Measurements from ENCODE around the gene ERC2.
A peak's percentile ranks its signal among the peaks of the same experiment; 100 is the strongest.

Gene ERC2

DNA sequence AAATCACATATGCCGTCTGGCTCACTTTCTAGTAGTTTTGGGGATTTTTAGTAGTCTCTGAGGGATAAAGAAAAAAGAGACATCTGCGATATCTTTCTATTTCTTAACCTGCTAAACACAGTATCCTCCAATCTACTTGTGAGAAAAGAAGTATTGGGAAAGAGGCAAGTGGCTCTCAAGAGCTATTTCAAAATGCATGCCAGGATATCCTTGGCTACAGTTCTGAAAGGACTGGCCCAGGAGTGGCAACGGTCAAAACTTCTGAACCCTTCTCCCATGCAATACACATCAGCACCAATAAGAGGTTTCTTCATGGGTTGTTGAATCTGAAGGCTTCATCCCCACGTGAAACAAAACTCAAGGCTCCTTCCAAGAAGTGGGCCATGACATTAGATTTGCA, 777.1 kb downstream of the ERC2 start:
- DNase-seq: no peak

DNA sequence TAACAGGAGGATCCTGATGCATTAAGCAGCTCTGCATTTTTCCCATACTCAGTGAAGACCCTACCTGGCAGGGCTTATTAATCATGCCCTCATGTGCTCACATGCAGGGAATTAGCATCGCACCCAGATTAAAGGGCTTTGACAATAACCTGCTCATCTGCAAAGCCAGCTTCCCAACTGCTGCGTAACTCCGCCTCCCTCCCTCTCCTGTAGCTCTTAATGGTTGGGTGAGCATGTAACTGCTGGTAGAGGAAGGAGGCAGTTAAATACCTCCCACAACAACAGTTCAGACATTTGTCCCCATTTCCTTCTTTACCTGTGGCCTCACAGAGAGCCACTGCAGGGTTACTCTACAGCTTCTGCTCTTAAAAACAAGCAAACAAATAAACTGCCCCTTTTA, 777.5 kb downstream of the ERC2 start:
- no peak for DNase-seq

DNA sequence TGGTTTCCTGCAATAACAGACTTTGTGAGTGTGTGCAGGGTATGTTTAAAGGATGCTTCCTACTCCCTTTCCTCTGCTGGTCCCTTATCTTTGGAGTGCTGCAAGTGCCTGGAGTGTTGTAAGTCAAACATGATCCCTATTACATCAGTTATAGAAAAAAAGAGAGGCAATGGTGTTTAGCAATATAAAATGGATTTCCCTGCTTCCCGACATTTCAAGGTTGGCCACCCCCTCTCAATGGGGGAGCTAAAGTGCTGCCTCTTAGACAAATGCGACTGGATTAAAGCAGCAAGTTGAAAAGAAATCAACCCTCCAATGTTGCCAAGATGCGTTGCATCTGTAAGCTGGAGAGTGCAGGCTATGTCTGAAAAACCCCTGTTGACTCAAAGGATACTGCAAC, 778.1 kb downstream of the ERC2 start:
- DNase-seq: no peak

DNA sequence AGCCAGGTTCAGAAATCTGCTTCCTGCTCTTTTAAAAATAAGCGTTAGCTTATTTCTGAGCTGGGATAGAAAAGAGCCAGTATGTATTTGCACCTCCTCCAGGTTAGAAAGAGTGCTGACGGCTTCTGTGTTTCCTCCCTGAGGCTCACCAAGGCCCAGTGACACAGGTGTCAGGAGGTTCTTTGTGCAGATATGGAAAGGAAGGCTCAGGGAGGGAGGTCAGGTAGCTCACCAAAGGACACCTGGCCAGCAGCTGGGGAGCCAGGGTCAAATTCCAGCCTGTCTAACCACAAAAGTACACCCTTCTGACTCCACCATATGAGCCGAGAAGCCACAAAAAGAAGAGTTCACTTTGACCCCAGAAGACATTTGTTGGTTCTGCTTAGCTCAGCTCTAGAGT, 780.1 kb downstream of the ERC2 start:
- DNase-seq: no peak

DNA sequence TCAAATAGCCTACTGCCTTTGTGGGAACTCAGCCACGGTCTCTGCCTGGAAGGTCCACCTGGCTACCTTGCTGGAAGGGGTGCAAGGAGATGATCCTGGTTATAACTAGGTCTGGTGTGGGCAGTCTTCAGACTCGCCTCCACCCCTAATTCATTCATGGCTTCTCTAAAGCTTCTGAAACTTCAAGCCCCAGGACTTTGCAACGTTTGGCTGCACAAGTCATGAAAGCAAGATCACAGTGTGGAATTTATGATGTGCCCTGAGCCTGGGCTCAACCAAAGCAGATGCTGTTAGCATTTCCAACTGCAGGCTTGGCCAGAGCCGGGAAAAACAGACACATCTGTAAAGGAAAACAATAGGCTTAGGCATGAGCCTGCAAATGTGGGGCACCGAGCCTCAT, 780.7 kb downstream of the ERC2 start:
- DNase-seq: no peak

DNA sequence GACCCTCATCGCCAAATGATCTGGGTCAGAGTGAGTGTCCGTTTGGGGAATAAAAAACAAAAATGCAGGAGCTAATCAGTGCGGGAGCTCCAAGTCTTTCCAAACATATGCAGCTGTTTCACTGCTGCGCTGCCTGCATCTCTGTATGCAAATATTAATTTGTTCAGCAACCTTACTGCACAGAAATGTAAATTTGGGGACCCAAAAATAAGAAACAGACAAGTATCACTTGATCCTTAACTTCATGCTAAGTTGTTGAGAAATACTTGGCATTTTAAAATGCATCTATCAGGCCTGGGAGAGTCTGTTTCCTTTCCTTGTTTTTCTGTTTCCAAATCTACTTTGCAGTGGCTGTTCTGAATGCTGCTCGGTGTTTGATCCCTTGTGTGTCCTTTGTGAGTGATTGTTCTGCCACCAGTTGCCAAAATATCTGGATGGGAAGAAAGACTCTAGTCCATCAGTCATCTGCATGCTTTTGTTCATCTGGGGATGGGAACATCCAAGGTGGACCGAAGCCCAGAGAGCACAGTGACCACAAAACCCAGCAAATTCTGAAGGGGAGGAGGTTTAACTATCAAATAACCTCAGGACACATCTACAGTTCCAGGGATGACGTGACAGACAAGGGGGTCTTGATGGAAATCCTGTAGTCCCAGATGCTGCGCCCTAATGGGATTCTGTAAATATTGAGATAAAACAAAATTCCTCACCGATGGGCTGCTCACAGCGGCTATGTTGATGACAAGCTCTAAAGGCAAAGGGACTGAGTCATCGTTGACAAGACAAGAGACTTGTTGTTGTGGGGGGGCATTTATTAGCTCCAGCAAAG, 781.6 kb downstream of the ERC2 start:
- DNase-seq: no peak

DNA sequence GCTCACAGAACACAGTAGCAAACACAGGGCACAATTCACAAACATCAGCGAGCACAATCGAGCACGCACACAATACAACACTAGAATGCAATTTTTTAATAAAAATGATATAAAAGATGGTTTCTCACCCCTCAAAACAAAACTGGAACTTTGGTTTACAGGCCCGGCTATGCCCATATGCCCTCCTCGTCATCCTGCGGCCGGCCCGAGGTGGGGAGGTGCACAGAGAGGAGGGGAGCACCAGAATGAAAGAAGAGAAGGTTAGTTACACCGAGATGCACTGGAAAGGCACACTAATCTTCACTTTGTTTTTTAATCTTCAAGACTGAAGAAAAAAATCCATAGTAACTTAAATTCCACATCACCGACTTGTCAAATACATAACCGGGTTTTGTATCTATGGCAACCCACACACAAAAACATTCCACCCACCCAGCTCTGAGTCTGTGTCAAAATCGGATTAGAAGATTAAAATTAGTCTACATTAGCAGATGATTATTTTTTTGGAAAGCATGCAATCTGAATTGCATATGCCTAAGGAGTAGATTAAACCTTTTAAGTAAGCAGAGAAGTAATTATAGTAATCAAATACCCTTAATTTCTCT, 784.5 kb downstream of the ERC2 start:
- no peak for DNase-seq

DNA sequence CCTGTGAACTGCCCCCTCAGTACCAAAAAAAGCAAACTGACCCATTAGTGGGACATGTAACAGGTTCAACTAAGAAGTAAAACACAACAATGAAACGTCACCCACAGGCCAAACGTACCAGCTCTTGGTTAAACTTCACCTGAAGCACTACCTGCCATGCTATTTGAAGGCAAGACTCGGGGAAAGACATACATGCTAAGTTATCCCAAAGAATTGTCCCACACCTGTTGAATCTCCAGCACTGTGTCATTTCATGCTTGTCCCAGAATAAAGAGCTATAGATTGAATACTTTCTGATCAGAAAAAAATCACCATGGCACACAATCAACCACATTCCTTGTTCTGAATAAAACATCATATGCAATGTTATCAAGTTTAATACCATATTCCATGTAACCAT, 785.8 kb downstream of the ERC2 start:
- DNase-seq: no peak

DNA sequence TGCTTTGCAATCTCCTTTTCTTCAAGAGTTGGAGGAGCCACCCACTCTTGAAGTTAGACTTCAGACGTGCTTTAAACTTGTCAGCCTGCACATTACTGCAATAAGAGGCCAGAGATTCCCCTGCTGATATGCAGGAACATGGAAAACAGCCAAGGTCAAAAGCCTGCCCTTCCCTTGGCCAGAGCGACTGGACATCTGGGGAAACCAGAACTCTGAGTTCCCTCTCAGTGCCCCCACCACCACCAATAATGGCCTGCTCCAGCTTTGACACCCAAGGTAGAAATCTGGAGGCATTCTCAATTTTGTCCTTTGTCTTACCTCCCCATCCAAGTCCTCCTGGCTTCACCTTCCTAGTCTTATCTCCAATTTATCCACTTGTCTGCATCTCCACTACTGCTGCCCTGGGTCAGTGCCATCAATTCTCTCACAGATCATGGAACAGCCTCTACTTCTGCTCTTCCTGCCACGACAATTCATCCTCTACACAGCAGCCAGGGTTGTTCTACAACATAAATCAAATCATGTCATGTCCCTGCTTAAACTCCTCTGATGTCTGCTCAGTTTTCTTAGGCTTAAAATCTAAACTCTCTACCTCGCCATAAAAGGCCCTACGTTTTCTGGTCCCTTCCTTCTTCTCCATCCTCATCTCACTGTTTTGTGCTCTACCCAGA, 789.6 kb downstream of the ERC2 start:
- no peak for DNase-seq

DNA sequence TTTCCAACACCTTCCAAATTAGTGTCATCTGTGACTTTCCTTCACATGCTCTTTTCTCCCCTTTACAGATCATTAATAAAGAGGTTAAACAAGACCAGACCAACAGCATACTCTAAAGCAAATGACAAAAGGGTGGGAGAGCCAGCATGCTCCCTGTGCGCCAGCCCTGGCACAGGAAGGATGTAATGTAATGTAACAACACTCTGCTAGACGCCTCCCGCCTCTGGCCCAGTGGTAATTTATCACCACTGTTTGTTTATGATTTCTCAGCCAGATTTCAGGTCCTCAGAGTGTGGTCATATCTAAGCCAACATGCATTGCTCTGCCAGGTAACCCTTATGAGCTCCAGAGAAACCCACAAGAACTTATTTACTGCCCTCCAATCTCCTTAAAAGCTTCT, 791.6 kb downstream of the ERC2 start:
- DNase-seq: no peak

DNA sequence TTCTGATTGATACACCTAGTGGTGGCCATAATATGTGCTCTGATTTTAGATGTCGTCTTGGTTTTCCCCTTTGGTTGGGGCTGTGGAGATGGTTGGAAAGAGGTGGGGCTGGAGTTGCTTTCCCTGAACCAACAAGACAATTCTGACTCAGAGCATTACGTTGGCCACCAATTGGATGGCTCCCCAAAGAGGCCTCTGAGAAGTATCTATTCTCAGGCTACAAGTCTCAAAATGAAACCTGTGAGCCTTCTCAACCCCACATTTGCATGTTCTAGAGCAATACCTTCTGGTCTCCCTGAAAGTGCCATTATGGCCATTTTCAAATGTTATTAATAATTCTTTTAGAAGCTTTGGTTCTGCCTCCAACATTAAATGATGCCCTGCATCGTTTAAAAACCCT, 792.8 kb downstream of the ERC2 start:
- DNase-seq: no peak

DNA sequence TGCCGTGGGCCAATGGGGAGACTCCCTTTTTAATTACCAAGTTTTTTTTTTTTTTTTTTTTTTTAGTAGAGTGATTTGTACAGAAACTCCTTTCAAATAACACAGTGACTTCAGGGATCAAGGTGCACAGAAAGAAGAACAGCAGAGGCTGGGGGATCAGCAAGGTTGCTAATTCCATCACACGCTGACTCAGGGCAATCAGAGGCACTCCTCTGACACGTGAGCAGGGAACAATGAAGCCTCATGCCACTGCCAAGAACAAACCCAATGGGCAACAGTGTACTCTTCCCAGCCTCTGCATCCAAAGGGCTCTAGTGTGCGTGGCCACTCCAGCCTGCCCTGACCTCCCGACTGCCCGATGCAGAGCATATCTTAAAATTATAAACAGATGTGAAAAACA, 794.5 kb downstream of the ERC2 start:
- no peak for DNase-seq

DNA sequence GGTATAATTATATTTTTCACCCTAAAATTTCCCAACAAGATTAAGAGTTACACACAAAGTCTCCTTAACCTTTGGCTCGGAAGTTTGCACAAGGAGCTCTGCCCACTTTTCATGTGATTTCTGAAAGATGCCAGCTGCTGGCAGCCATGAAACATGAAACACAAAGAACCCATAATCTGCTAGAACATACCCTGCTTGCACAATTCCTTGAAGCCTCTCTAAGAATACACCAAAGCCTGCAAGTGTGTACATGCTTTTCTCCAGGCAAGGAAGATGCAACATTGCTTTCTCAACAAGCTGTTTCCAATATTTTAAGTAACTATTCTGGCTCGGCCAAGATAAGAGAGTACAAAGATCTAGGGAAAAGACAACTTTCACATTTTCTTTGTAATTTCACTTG, 799.1 kb downstream of the ERC2 start:
- DNase-seq: no peak

DNA sequence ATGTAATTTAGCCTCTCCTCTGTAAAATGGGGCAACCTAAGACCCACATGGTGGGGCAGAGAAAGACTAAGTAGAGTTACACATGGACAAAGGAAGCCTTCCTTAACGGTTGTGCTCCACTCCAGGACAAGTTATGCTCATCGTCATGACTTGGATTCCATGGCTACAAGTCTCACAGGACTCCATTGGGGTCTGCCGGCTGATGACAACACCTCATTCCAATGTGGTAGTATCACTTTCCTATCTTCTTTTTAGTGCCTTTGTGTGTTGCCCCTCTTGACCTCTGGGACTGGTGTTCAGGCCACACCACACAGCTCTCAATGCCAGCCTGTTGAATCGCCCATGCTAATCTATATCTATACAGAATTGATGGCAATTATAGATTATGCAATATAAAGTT, 799.9 kb downstream of the ERC2 start:
- DNase-seq: no peak

DNA sequence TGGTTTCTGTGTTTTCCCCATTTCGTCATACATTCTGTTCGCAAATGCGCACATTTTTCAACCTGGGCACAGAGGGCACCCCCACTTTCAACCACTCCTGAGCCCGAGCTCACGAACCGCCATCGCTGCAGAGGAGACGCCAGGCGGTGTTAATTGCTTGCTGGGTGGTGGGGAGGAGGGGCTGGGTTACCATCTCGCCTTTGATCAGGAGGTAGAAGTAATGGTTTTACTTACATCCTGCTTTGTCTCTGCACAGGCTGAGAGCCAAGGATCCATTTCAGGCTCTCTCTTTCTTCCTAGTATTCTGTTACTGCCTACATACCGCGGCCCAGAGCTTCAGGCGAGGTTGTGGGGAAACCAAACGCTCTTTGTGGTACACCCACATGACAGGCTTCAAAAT, 803.9 kb downstream of the ERC2 start:
- DNase-seq: no peak

DNA sequence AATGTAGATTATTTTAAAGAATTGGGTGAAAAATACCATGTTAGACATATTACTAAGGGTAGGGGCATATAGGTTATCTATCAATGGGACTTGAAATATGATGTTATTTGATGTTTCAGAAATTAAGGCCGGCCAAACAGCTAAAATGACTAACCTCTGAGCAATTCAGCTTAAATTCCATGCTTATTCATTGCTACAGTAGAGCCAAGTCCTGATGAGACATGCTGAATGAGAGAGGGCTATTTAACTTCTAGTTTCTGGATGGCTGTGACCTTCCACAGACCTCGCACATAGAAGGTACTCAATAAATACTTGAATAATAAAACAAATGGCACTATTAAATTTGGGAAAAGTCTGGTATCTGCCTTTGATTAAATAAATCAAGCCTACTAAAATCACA, 805.6 kb downstream of the ERC2 start:
- peak; percentile 5 to 26 (median 23) for DNase-seq

DNA sequence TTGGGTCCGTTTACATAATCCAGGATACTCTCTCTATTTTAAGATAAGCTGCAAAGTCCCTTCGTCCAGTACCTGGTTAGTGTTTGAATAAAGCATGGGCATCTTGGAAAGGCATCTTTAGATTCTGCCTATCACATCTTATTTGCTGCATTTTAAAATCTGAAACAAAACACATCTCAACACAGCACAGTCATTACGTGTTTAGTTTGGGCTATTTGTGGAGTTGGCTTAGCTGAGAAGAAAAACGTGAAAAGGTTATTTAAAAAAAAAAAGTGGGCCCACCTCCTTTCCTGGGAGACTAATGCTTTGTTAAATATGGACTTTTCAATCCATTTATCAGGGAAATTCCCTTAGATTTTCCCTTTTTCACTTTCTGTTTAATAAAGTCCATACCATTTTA, 806.7 kb downstream of the ERC2 start:
- peak in 2 of 3 donors; percentile 32 to 59 for DNase-seq

DNA sequence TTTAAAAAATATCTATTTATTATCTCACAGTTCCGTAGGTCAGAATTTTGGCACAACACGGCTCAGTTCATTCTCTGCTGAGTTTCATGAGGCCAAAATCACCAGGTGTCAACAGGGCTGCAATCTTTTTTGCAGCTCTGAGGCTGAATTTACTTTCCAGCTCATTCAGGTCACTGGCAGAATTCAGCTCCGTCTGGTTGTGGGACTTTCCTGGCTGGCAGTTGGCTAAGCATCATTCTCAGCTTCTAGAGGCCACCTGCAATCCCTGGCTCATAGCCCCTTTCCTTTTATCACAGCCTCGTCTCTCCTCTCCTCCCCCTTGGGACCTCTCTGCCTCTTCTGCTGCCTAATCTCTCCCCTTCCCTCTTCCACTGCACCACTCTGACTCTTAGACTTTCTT, 807.1 kb downstream of the ERC2 start:
- DNase-seq: no peak

DNA sequence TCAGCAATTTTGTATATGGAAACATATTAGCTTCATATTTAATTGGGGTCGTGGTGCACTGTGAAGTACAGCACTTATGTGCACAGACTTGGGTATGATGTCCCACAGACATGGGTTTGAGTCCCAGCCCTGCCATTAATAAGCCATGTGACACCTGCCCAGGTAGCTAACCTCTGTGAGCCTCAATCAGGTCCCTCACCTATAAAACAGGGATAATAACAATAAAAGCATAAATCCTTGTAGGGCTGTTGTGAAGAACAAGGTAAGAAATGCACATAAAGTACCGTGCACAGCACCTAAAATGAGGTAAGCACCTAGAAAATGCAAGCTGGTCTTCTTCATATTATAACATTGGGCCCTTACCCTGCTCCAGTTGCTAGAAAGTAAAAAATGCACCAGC, 807.6 kb downstream of the ERC2 start:
- DNase-seq: no peak

DNA sequence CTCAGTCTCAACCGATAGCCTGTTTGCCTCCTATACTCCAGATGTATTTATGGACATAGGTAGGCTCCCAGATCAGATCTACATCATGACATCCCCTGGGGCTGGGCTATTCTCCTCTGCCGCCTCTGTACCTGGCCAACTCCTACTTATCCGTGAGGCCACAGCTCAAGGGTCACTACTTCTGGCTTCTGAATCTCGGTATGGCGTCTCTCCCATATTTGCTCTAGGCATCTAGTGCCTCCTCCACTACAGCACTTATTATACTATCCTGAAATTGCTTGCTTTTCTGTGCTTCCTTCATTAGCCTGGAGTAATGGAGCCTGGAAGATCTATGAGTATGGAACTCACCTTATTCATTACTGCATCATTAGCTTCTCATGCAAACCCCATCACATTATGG, 808.6 kb downstream of the ERC2 start:
- no peak for DNase-seq

DNA sequence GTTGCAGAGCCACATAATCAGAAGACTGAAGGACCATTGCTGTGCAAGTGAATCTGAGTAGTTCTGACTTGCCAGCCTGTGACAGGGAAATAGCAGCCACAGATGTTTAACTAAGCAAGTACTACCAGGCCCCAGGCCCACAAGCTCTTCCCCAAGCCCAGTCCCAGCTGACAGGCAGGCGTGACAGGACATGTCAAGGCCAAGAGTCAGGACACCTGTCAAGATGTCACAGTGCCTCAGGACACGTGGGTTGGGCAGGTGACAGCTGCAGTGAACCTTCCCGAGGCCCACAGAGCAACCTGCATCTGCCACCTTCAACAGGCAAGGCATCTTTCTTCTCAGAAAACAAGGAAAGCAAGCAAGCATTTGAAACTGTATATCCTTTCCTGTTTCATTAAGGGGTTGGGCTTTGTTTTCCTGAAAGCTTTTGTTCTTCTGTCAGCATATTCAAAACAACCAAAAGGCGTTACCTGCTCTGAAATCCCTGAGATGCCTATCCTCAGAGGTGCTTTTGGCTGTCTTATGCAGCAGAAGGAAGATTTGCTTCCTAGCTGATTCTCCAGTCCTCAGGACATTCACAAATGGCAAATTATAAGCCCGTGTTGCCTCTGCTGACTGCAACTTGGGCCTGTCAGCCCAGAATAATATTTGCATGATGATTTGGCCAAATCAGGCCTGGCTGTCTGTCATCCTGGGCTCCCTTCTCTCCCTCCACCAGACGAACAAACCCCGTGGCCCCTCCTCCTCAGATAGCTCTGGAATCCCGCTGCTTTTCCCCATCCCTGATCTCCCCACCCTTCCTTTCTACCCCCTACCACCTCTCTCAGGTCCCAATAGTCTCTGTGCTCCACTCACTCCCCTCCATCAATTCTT, 809.3 kb downstream of the ERC2 start:
- DNase-seq: no peak

DNA sequence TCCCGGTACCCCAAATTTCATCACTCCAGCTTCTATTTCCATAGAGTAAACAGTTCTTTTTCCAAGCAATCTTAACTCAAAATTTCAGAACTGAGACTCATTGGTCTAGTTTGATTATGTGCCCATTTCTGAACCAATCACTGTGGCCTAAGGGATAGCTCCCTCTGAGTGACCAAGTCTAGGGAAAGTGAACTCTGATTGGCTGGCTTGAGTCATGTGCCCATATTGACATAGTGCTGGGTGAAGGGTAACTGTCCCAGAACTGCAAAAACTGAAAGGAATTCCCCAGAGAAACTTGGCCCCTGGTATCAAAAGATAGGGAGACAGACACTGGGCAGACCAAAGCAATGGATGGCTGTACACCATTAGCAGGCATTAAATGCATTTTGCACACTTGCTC, 810.0 kb downstream of the ERC2 start:
- DNase-seq: peak in 1 of 3 donors; percentile 3

DNA sequence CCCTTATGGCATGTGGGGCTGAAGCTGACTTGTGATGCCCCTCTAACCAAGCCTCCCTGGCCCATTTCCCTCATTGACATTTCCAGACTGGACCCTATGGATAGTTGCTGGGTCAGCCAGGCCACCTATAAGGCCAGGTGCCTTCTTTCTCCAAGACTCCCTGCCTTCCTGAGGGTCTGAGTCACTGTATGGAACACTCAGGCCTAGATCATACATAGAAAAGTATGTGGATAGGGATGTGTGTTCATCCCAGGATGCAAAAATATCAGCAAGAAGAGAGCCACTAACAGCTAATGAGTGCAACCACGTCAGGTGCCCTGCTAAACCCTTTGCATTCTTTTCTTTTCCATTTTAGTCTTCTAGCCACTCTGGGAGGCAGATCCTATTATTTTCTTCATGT, 812.7 kb downstream of the ERC2 start:
- DNase-seq: no peak
